Measurements from ENCODE around the gene TRH. TPM values are rescaled to one million over a fixed set of nuclear protein-coding genes. Genes with fewer than 3 reads are reported as not detected.
"Not testable (repeated sequence)": the region's sequence is repeated elsewhere in the genome, so short reads cannot be mapped to it uniquely, and the experiment has no call there.

Gene TRH
- total and polyA plus RNA-seq, 2 experiments from 2014 or later: 0.27 TPM; not detected in 1

- Histone ChIP-seq H3K4me1 (ENCODE audit: insufficient read depth) (no peaks in the 10 kb centered on the region), H3K27me3 (no peaks in the 10 kb centered on the region), H3K9me2 (replicated peaks; ENCODE audit: insufficient read depth) (no peaks in the 10 kb centered on the region), H4K20me1 (ENCODE audit: insufficient read depth, poor library complexity, severe bottlenecking) (no peaks in the 10 kb centered on the region), H3K9me3 (ENCODE audit: low read depth) (no peaks in the 10 kb centered on the region), H3K79me2 (no peaks in the 10 kb centered on the region), H2AFZ (no peak overlapping the region), H3K27ac (no peak overlapping the region), H3K36me3 (replicated peaks; ENCODE audit: insufficient read depth, low read depth) (no peaks in the 10 kb centered on the region), H3K4me3 (no peak overlapping the region), H3K4me2 (no peak overlapping the region)
- DNase-seq (ENCODE audit: low spot score): no peak
- 87% methylated on average over 11 of the region's 11 CpGs for WGBS (ENCODE audit: low lambda C conversion rate, missing lambda C conversion rate)
- TF ChIP-seq CTCF (IDR thresholded peaks at IDR 0.05; ENCODE audit: poor library complexity) (no peak), EZH2phosphoT487 (IDR thresholded peaks at IDR 0.05; ENCODE audit: low read depth, severe bottlenecking, unreplicated experiment) (no peak), EZH2 (IDR thresholded peaks at IDR 0.05; ENCODE audit: borderline replicate concordance) (no peak)
Observed at GRCh38 chr3:130014526-130014925, 40.0 kb downstream of the TRH start.

GRCh38 chr3:130017661-130018060, 43.1 kb downstream of the TRH start:
- not testable (repeated sequence) for H3K9me3 ChIP-seq (ENCODE audit: low read depth); DNase-seq (ENCODE audit: low spot score); H3K27ac ChIP-seq; H3K36me3 ChIP-seq (replicated peaks; ENCODE audit: insufficient read depth, low read depth); H4K20me1 ChIP-seq (ENCODE audit: insufficient read depth, poor library complexity, severe bottlenecking); H3K27me3 ChIP-seq; H3K4me1 ChIP-seq (ENCODE audit: insufficient read depth); H3K79me2 ChIP-seq; H3K9me2 ChIP-seq (replicated peaks; ENCODE audit: insufficient read depth); H3K4me2 ChIP-seq; H3K4me3 ChIP-seq; H2AFZ ChIP-seq
- 82% methylated on average over 13 of the region's 13 CpGs for WGBS (ENCODE audit: low lambda C conversion rate, missing lambda C conversion rate)

- H3K27ac ChIP-seq; H3K27me3 ChIP-seq; H3K4me3 ChIP-seq; H3K9me2 ChIP-seq (replicated peaks; ENCODE audit: insufficient read depth); H4K20me1 ChIP-seq (ENCODE audit: insufficient read depth, poor library complexity, severe bottlenecking); DNase-seq (ENCODE audit: low spot score); H3K79me2 ChIP-seq; H2AFZ ChIP-seq; H3K4me2 ChIP-seq; H3K9me3 ChIP-seq (ENCODE audit: low read depth); H3K36me3 ChIP-seq (replicated peaks; ENCODE audit: insufficient read depth, low read depth); H3K4me1 ChIP-seq (ENCODE audit: insufficient read depth): not testable (repeated sequence)
- 74% methylated on average over 12 of the region's 14 CpGs for WGBS (ENCODE audit: low lambda C conversion rate, missing lambda C conversion rate)
Observed at GRCh38 chr3:130026146-130026829, 51.8 kb downstream of the TRH start.

DNA sequence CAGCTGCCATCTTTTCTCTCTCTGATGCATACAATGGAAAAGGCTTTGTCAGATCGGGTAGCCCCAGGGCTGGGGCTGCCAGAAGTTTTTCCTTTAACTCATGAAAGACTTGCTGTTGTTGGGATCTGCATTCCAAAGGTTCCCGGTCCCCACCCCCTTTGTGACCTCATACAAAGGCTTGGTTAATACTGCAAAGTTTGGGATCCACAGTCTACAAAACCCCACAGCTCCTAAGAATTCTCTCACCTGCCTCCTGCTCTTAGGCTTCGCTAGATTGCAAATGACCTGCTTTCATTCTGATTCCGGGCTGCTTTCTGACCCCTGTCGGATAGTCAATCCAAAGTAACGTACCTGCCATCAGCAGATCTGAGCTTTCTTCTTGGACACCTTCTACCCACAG, 52.9 kb downstream of the TRH start:
- H3K36me3 ChIP-seq (replicated peaks; ENCODE audit: insufficient read depth, low read depth); H4K20me1 ChIP-seq (ENCODE audit: insufficient read depth, poor library complexity, severe bottlenecking); H2AFZ ChIP-seq; H3K4me2 ChIP-seq; H3K9me2 ChIP-seq (replicated peaks; ENCODE audit: insufficient read depth); H3K4me3 ChIP-seq; DNase-seq (ENCODE audit: low spot score); H3K27me3 ChIP-seq; H3K4me1 ChIP-seq (ENCODE audit: insufficient read depth); H3K79me2 ChIP-seq; H3K9me3 ChIP-seq (ENCODE audit: low read depth): not testable (repeated sequence)
- H3K27ac ChIP-seq: peak overlapping the region; percentile 55
- WGBS (ENCODE audit: low lambda C conversion rate, missing lambda C conversion rate): 55% methylated on average over 6 of the region's 6 CpGs

Other genes starting within 250 kb of the TRH start
- gene TMCC1, start 81.0 kb upstream of the TRH start, total RNA-seq: 17.3 and 25.7 TPM in 2 replicates
- gene TMCC1, start 81.0 kb upstream of the TRH start, polyA plus RNA-seq: 7.0 and 8.5 TPM in 2 replicates
- gene ALG1L2, start 107.1 kb downstream of the TRH start, total RNA-seq: not detected in 2 replicates
- 1.7 and 2.0 TPM in 2 replicates for gene ALG1L2, start 107.1 kb downstream of the TRH start, polyA plus RNA-seq

Data from hepatocyte (in vitro differentiated cells).